Ishikawa (cell line): ENCODE results near the gene TMEM178B.

ENCODE experiments used
- RAD21 ChIP-seq: IDR thresholded peaks from 2 replicates; pipeline ENCODE4 v1.6.1; 2012; ENCODE audit warnings: low read depth
- TEAD4 ChIP-seq: IDR thresholded peaks from 2 replicates; pipeline ENCODE4 v1.6.1; 2012
- TF ChIP-seq, protein P1 (sequence below): IDR thresholded peaks from 2 replicates; pipeline ENCODE4 v1.6.1; 2012

GRCh38 chr7:141411133-141411532 is 337.3 kb downstream of the TMEM178B start:
- TF ChIP-seq, protein P1, sequence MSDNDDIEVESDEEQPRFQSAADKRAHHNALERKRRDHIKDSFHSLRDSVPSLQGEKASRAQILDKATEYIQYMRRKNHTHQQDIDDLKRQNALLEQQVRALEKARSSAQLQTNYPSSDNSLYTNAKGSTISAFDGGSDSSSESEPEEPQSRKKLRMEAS, result no peak
- TF ChIP-seq TEAD4 (no peak), RAD21 (no peak)
